ENCODE data around the gene ILF3.

ILF3 gene

DNA sequence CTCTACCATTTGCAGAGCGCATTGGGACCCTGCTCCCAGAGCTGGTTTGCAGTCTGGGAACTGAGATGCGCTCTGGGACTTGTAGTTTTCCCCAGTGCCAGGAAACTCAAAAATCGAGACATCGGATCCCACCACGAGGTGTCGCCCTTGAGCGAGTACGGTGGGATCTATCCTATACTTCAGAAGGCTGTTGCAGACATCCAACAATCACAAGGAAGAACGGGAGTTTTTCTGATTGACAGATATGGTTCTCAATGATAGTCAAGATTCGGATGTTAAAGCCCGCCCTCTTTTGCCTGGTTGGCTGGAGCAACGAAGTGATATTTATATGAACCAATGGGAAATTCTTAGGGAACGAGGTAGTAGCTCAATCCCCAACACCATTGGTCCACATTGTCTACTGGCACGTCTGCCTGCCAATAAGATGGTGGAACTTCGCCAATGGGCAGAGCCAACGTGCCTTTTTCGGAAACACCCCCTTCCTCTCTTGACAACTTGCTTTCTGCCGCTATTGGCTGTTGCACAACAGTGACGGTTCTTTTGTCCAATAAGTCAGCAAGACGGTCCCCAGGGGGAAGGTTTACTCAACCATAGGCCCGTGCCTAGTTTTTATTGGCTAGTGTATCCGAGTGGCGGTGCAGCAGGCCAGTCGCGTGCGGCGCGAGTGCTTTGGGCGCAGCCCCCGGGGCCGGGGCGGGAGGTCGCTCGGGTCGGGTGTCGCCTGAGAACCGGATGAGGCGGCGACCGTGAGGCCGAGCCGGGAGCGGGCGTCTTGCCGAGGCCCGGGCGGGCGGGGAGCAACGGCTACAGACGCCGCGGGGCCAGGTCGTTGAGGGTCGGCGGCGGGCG, 63.4 kb downstream of the ILF3 start, which contains the start of gene DNM2:
DNM2 (plus strand) TSS at position 724 of the 849 bp plus-strand sequence. CDS start 164 bp downstream, outside the sequence.
- TF ChIP-seq TCF12 (IDR thresholded peaks at IDR 0.05; ENCODE audit: low read depth): no peak; the same call in 1 of the 2 replicates
- no peak for TF ChIP-seq NFIC (IDR thresholded peaks at IDR 0.05)
- no peak for TF ChIP-seq EGR1 (IDR thresholded peaks at IDR 0.05)
- TF ChIP-seq TEAD4 (IDR thresholded peaks at IDR 0.05): no peak
- TF ChIP-seq, protein P1, sequence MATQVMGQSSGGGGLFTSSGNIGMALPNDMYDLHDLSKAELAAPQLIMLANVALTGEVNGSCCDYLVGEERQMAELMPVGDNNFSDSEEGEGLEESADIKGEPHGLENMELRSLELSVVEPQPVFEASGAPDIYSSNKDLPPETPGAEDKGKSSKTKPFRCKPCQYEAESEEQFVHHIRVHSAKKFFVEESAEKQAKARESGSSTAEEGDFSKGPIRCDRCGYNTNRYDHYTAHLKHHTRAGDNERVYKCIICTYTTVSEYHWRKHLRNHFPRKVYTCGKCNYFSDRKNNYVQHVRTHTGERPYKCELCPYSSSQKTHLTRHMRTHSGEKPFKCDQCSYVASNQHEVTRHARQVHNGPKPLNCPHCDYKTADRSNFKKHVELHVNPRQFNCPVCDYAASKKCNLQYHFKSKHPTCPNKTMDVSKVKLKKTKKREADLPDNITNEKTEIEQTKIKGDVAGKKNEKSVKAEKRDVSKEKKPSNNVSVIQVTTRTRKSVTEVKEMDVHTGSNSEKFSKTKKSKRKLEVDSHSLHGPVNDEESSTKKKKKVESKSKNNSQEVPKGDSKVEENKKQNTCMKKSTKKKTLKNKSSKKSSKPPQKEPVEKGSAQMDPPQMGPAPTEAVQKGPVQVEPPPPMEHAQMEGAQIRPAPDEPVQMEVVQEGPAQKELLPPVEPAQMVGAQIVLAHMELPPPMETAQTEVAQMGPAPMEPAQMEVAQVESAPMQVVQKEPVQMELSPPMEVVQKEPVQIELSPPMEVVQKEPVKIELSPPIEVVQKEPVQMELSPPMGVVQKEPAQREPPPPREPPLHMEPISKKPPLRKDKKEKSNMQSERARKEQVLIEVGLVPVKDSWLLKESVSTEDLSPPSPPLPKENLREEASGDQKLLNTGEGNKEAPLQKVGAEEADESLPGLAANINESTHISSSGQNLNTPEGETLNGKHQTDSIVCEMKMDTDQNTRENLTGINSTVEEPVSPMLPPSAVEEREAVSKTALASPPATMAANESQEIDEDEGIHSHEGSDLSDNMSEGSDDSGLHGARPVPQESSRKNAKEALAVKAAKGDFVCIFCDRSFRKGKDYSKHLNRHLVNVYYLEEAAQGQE (IDR thresholded peaks at IDR 0.05; ENCODE audit: low read depth): no peak
- TF ChIP-seq RAD21 (IDR thresholded peaks at IDR 0.05; ENCODE audit: low read depth): peak; percentile 91
- TF ChIP-seq, protein P2, sequence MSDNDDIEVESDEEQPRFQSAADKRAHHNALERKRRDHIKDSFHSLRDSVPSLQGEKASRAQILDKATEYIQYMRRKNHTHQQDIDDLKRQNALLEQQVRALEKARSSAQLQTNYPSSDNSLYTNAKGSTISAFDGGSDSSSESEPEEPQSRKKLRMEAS (IDR thresholded peaks at IDR 0.05): peak; percentile 45; the same call in 1 of the 2 replicates
- TF ChIP-seq FOXM1 (IDR thresholded peaks at IDR 0.05; ENCODE audit: borderline replicate concordance, low read depth): peak; percentile 77
- no peak; the same call in 1 of the 2 replicates for TF ChIP-seq TAF1 (IDR thresholded peaks at IDR 0.05; ENCODE audit: low read depth)
- 0 out of 2 replicates have a peak, but pooled peaks have one; percentile 54 for TF ChIP-seq YY1 (IDR thresholded peaks at IDR 0.05; ENCODE audit: low read depth)
- no peak for TF ChIP-seq EP300 (IDR thresholded peaks at IDR 0.05; ENCODE audit: borderline replicate concordance)
- TF ChIP-seq CEBPB (IDR thresholded peaks at IDR 0.05): peak; percentile 54
- TF ChIP-seq ZBTB7A (IDR thresholded peaks at IDR 0.05; ENCODE audit: low read depth): no peak
- TF ChIP-seq, protein P3, sequence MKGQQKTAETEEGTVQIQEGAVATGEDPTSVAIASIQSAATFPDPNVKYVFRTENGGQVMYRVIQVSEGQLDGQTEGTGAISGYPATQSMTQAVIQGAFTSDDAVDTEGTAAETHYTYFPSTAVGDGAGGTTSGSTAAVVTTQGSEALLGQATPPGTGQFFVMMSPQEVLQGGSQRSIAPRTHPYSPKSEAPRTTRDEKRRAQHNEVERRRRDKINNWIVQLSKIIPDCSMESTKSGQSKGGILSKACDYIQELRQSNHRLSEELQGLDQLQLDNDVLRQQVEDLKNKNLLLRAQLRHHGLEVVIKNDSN (IDR thresholded peaks at IDR 0.05): no peak; the same call in 1 of the 2 replicates
- peak; percentile 74; the same call in 1 of the 2 replicates for TF ChIP-seq CREB1 (IDR thresholded peaks at IDR 0.05; ENCODE audit: low read depth)

DNA sequence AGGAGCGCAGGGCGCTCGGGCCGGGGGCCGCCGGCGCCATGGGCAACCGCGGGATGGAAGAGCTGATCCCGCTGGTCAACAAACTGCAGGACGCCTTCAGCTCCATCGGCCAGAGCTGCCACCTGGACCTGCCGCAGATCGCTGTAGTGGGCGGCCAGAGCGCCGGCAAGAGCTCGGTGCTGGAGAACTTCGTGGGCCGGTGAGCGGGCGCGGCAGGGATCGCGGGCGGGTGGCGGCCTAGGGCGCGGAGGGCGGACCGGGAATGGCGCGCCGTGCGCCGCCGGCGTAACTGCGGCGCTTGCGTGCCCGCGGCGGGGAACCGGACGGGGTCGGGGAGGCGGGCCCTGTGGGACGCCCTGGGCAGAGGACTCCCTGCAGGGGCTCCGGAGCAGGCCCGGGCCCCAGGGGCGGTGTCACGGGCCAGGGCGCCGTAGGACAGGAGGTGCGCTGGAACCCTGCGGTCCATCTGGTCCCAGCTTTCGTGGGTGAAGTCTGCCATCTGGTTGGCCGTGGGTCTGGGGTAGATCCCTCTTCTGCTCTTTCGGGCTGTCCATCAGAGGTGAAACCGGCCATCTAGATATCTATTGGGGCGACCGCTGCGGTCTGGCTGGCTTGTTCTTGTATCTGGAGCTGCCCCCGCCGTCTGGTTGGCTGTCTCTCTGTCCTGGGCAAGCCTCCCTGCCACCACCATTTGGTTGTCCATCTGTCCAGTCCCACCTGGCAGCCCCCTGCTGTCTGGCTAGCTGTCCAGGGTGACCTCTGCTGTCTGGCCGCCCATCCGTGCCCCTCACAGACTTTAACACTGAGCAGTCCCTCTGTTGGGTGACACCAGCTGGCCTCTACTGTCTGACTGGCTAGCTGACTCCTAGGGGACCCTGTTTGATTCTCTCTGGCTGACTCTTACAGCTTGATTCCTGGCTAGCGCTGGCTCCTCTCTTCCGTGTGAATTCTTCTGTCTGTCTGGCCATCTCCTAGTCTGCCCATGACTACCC, 64.4 kb downstream of the ILF3 start:
- TF ChIP-seq RAD21 (IDR thresholded peaks at IDR 0.05; ENCODE audit: low read depth): no peak
- TF ChIP-seq EGR1 (IDR thresholded peaks at IDR 0.05): no peak
- TF ChIP-seq ZBTB7A (IDR thresholded peaks at IDR 0.05; ENCODE audit: low read depth): no peak
- no peak for TF ChIP-seq CREB1 (IDR thresholded peaks at IDR 0.05; ENCODE audit: low read depth)
- 0 out of 2 replicates have a peak, but pooled peaks have one; percentile 8 for TF ChIP-seq YY1 (IDR thresholded peaks at IDR 0.05; ENCODE audit: low read depth)
- TF ChIP-seq EP300 (IDR thresholded peaks at IDR 0.05; ENCODE audit: borderline replicate concordance): 0 out of 2 replicates have a peak, but pooled peaks have one; percentile 31
- TF ChIP-seq, protein P1 (IDR thresholded peaks at IDR 0.05; ENCODE audit: low read depth): no peak
- TF ChIP-seq, protein P2 (IDR thresholded peaks at IDR 0.05): no peak
- TF ChIP-seq CEBPB (IDR thresholded peaks at IDR 0.05): no peak
- TF ChIP-seq FOXM1 (IDR thresholded peaks at IDR 0.05; ENCODE audit: borderline replicate concordance, low read depth): no peak
- TF ChIP-seq, protein P3 (IDR thresholded peaks at IDR 0.05): no peak
- TF ChIP-seq NFIC (IDR thresholded peaks at IDR 0.05): no peak
- no peak for TF ChIP-seq TCF12 (IDR thresholded peaks at IDR 0.05; ENCODE audit: low read depth)
- no peak for TF ChIP-seq TEAD4 (IDR thresholded peaks at IDR 0.05)
- TF ChIP-seq TAF1 (IDR thresholded peaks at IDR 0.05; ENCODE audit: low read depth): peak; percentile 62; the same call in 1 of the 2 replicates

DNA sequence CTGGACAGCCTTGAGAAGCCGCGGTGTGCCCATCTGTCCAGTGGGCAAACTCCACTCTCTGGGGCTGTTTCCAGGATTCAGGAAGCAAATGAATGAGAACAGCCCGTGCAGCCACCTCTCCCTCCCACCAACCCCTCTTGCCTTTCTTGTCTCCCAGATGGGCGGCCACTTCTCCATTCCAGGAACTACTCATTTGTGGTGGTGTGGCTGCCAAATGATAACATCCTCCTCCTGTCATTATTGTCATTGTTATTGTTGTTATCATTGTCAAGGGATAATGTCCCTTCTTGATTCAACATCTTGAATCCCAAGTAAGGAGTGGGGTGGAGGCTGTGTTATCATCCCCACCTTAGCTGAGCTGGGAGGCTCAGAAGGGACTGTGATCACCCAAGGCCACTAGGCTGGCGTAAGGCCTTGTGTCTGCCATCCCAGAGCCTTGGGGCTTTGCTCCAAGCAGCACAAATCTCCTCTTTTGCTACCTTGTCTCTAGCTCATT, 65.4 kb downstream of the ILF3 start:
- TF ChIP-seq, protein P1 (IDR thresholded peaks at IDR 0.05; ENCODE audit: low read depth): no peak

Data from Ishikawa (cell line).